Neural progenitor cell (in vitro differentiated cells): ENCODE measurements around the gene TCF7L1. TPM values are rescaled to one million over a fixed set of nuclear protein-coding genes. Genes with fewer than 3 reads are reported as not detected.

Experiments
- DNase-seq: peaks from one replicate; pipeline ENCODE4 v3.0.0-alpha.2; 2016; ENCODE audit warnings: low spot score
- H2AFZ ChIP-seq: fragments of 200-600 bp; sonication (generic); replicated peaks from 2 replicates; pipeline ENCODE4 v1.6.1; 2016; ENCODE audit warnings: antibody characterized with exemption
- H3F3A ChIP-seq: fragments of 200-600 bp; sonication (generic); 2 replicates; pipeline ENCODE4 v1.6.1; 2016; ENCODE audit warnings: antibody characterized with exemption, low read depth
- H3K27ac ChIP-seq: fragments of 200-600 bp; sonication (generic); 2 replicates; pipeline ENCODE4 v1.5.1; 2016; ENCODE audit warnings: mild to moderate bottlenecking
- H3K27me3 ChIP-seq: fragments of 200-600 bp; sonication (generic); 2 replicates; pipeline ENCODE4 v1.6.1; 2016; ENCODE audit warnings: mild to moderate bottlenecking, moderate library complexity
- H3K36me3 ChIP-seq: fragments of 200-600 bp; sonication (generic); 2 replicates; pipeline ENCODE4 v1.5.1; 2016
- H3K4me1 ChIP-seq: fragments of 200-600 bp; sonication (generic); 2 replicates; pipeline ENCODE4 v1.6.1; 2016; ENCODE audit warnings: mixed run types
- H3K4me2 ChIP-seq: fragments of 200-600 bp; sonication (generic); 2 replicates; pipeline ENCODE4 v1.6.1; 2016
- H3K4me3 ChIP-seq: fragments of 200-600 bp; sonication (generic); 2 replicates; pipeline ENCODE4 v1.5.1; 2016
- H3K79me2 ChIP-seq: fragments of 200-600 bp; sonication (generic); 2 replicates; pipeline ENCODE4 v1.6.1; 2016; ENCODE audit warnings: low read depth
- H3K9ac ChIP-seq: fragments of 200-600 bp; sonication (generic); 2 replicates; pipeline ENCODE4 v1.6.1; 2016
- H3K9me3 ChIP-seq: fragments of 200-600 bp; sonication (generic); 2 replicates; pipeline ENCODE4 v1.5.1; 2016; ENCODE audit warnings: low read depth
- H4K20me1 ChIP-seq: fragments of 200-600 bp; sonication (generic); 2 replicates; pipeline ENCODE4 v1.6.1; 2016; ENCODE audit warnings: low read depth
- H3K27ac Mint-ChIP-seq: 3 replicates; pipeline ENCODE4 v1.8.0; 2021; ENCODE audit warnings: mixed read lengths
- H3K27me3 Mint-ChIP-seq: 2 replicates; pipeline ENCODE4 v1.8.0; 2022; ENCODE audit warnings: low read depth, mild to moderate bottlenecking, inconsistent platforms, moderate library complexity, mixed read lengths; ENCODE audit not compliant: insufficient read depth
- H3K36me3 Mint-ChIP-seq: 3 replicates; pipeline ENCODE4 v1.8.0; 2021; ENCODE audit warnings: mixed read lengths
- H3K4me1 Mint-ChIP-seq: 3 replicates; pipeline ENCODE4 v1.8.0; 2021; ENCODE audit warnings: mixed read lengths
- H3K4me3 Mint-ChIP-seq: 3 replicates; pipeline ENCODE4 v1.8.0; 2021; ENCODE audit warnings: mild to moderate bottlenecking, moderate library complexity, mixed read lengths
- H3K9me3 Mint-ChIP-seq: 3 replicates; pipeline ENCODE4 v1.8.0; 2020; ENCODE audit warnings: mixed read lengths
- EZH2 ChIP-seq: fragments of 200-600 bp; sonication (generic); IDR thresholded peaks from 2 replicates; pipeline ENCODE4 v1.6.1; 2017; ENCODE audit warnings: antibody characterized with exemption, mild to moderate bottlenecking, moderate library complexity
- EZH2phosphoT487 ChIP-seq: fragments of 200-600 bp; sonication (generic); IDR thresholded peaks from 2 replicates; pipeline ENCODE4 v1.6.1; 2017; ENCODE audit warnings: antibody characterized with exemption
- total RNA-seq: library from RNA; depleted of rRNA; stranded (reverse); fragments of >200 nt; gene quantifications from 2 replicates; pipeline ENCODE4 v1.2.3, GENCODE V29; 2015; ENCODE audit warnings: low replicate concordance
- TF ChIP-seq, protein P1 (sequence below): fragments of 200-600 bp; sonication (generic); IDR thresholded peaks from 2 replicates; pipeline ENCODE4 v1.5.1; 2017; ENCODE audit warnings: antibody characterized with exemption, mild to moderate bottlenecking

TCF7L1 gene
- total RNA-seq, 1 donor from 2014 or later, result 1.0 TPM

DNA sequence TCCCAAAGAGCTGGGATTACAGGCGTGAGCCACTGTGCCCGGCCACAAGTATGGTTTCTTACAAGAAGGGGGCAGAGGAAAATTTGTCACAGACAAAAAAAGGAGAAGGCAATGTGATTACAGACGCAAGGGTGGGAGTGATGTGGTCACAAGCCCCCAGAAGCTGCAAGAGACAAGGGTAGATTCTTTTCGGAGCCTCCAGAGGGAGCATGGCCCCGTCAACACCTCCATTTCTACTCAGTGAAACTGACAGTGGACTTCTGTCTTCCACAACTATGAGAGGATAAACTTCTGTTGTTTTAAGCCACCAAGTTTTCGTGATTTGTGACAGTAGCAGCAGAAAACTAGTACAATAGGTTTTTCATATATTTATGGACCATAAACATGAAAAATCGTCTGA, 2.1 kb upstream of the TCF7L1 start:
- peaks cover 13% of the 10 kb centered on the region for H3K79me2 ChIP-seq
- H3K27ac ChIP-seq, result no peak overlapping the region
- Mint-ChIP-seq H3K27ac (no peak overlapping the region), H3K9me3 (no peaks in the 10 kb centered on the region), H3K4me1 (peaks cover 27% of the 10 kb centered on the region), H3K36me3 (no peaks in the 10 kb centered on the region), H3K4me3 (no peak overlapping the region), H3K27me3 (peaks cover 16% of the 10 kb centered on the region)
- TF ChIP-seq, protein P1, sequence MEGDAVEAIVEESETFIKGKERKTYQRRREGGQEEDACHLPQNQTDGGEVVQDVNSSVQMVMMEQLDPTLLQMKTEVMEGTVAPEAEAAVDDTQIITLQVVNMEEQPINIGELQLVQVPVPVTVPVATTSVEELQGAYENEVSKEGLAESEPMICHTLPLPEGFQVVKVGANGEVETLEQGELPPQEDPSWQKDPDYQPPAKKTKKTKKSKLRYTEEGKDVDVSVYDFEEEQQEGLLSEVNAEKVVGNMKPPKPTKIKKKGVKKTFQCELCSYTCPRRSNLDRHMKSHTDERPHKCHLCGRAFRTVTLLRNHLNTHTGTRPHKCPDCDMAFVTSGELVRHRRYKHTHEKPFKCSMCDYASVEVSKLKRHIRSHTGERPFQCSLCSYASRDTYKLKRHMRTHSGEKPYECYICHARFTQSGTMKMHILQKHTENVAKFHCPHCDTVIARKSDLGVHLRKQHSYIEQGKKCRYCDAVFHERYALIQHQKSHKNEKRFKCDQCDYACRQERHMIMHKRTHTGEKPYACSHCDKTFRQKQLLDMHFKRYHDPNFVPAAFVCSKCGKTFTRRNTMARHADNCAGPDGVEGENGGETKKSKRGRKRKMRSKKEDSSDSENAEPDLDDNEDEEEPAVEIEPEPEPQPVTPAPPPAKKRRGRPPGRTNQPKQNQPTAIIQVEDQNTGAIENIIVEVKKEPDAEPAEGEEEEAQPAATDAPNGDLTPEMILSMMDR, result peak; percentile 64
- TF ChIP-seq EZH2, result no peak
- peaks cover 13% of the 10 kb centered on the region for H3K4me1 ChIP-seq
- no peaks in the 10 kb centered on the region for H3K36me3 ChIP-seq
- no peak overlapping the region for H3K9ac ChIP-seq
- no peak overlapping the region for H3K4me3 ChIP-seq
- H3F3A ChIP-seq, result peaks cover 46% of the 10 kb centered on the region
- H4K20me1 ChIP-seq, result peaks cover 24% of the 10 kb centered on the region
- no peaks in the 10 kb centered on the region for H3K9me3 ChIP-seq
- DNase-seq, result peak; percentile 59
- peaks cover 21% of the 10 kb centered on the region for H3K27me3 ChIP-seq
- no peak overlapping the region for H2AFZ ChIP-seq
- H3K4me2 ChIP-seq, result no peak overlapping the region

DNA sequence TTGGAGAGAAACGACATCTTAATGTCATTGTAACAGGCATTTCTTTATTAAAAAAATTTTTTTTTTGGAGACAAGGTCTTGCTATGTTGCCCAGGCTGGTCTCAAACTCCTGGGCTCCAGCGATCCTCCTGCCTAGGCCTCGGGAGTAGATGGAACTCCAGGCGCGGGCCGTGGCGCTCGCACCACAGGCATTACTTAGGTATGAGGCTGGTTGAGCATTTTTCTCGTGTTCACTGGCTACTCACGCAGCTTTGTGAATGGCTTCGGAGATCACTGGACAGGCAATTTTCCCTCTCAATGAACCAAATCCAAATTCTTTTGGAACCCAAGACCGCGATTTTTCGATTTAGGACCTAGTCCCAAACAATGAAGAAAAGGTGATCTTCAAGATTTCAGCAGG, 795 bp upstream of the TCF7L1 start:
- peaks cover 24% of the 10 kb centered on the region for H3K4me1 ChIP-seq
- H3K27me3 Mint-ChIP-seq, result peaks cover 18% of the 10 kb centered on the region

DNA sequence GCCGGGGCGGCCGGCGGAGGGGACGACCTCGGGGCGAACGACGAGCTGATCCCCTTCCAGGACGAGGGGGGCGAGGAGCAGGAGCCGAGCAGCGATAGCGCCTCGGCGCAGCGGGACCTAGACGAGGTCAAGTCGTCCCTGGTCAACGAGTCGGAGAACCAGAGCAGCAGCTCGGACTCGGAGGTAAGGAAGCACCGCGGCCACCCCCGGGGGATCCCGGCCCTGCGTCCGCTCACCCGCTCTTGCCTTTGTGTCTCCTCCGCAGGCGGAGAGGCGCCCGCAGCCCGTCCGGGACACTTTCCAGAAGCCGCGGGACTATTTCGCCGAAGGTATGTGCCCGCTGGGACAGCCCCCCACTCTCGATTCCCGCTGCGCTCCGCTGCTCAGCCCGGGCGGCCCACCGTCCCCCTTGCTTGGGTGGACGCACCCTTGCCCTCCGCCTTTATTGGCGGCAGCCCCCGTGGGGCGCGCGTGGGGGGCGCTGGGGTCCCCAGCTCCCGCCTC, 611 bp downstream of the TCF7L1 start:
- H3K4me1 Mint-ChIP-seq, result peaks cover 37% of the 10 kb centered on the region
- DNase-seq, result no peak
- Histone ChIP-seq H3K4me1 (peaks cover 24% of the 10 kb centered on the region), H3K4me2 (peak overlapping the region; percentile 98), H3K9me3 (no peaks in the 10 kb centered on the region), H3K4me3 (peak overlapping the region; percentile 76), H3K27ac (no peak overlapping the region), H3K79me2 (peaks cover 33% of the 10 kb centered on the region), H3K9ac (peak overlapping the region; percentile 11), H2AFZ (peak overlapping the region; percentile 58), H3K27me3 (peaks cover 27% of the 10 kb centered on the region), H4K20me1 (peaks cover 50% of the 10 kb centered on the region), H3F3A (peaks cover 54% of the 10 kb centered on the region), H3K36me3 (no peaks in the 10 kb centered on the region)
- H3K36me3 Mint-ChIP-seq, result peaks cover 10% of the 10 kb centered on the region
- H3K27me3 Mint-ChIP-seq, result peaks cover 10% of the 10 kb centered on the region
- H3K27ac Mint-ChIP-seq, result no peak overlapping the region
- peak overlapping the region; percentile 90 for H3K4me3 Mint-ChIP-seq
- TF ChIP-seq, protein P1, result no peak
- TF ChIP-seq EZH2phosphoT487, result peak; percentile 25
- H3K9me3 Mint-ChIP-seq, result no peaks in the 10 kb centered on the region

More for the DNA sequence above, 795 bp upstream of the TCF7L1 start:
- H3K4me2 ChIP-seq, result peak overlapping the region; percentile 86
- H3K9me3 Mint-ChIP-seq, result no peaks in the 10 kb centered on the region
- peaks cover 54% of the 10 kb centered on the region for H3F3A ChIP-seq
- no peaks in the 10 kb centered on the region for H3K9me3 ChIP-seq
- peak overlapping the region; percentile 76 for H3K4me3 ChIP-seq
- TF ChIP-seq EZH2, result no peak
- no peak for TF ChIP-seq EZH2phosphoT487
- TF ChIP-seq, protein P1, result no peak
- H3K4me3 Mint-ChIP-seq, result peak overlapping the region; percentile 91
- peaks cover 19% of the 10 kb centered on the region for H3K79me2 ChIP-seq
- peaks cover 27% of the 10 kb centered on the region for H3K27me3 ChIP-seq
- no peak overlapping the region for H3K9ac ChIP-seq
- peak overlapping the region; percentile 58 for H3K27ac Mint-ChIP-seq
- peaks cover 5% of the 10 kb centered on the region for H3K36me3 Mint-ChIP-seq
- H2AFZ ChIP-seq, result peak overlapping the region; percentile 97
- no peak overlapping the region for H3K27ac ChIP-seq
- peaks cover 36% of the 10 kb centered on the region for H3K4me1 Mint-ChIP-seq
- DNase-seq, result peak; percentile 53
- peaks cover 37% of the 10 kb centered on the region for H4K20me1 ChIP-seq
- no peaks in the 10 kb centered on the region for H3K36me3 ChIP-seq
